Right atrium auricular region (tissue), 2 donors: Measurements from ENCODE around the gene PHF21B. TPM values are rescaled to one million over a fixed set of nuclear protein-coding genes. Genes with fewer than 3 reads are reported as not detected.

Experiments
- DNase-seq: peaks from one replicate; pipeline ENCODE4 v3.0.0-alpha.2; 2019; ENCODE audit warnings: low spot score
- H3K27ac ChIP-seq, 2 donors: fragments of 200-600 bp; sonication (generic); 1 replicate in 1 of 2; 2 replicates in 1 of 2; pipeline ENCODE4 v1.5.1; 2016 to 2019
- H3K27me3 ChIP-seq, 2 donors: fragments of 200-600 bp; sonication (generic); one replicate each; pipeline versions ENCODE4 v1.5.1 to v1.6.0; 2017 to 2019
- H3K36me3 ChIP-seq: fragments of 200-600 bp; sonication (generic); one replicate; pipeline ENCODE4 v1.5.1; 2016
- H3K4me1 ChIP-seq, 2 donors: fragments of 200-600 bp; sonication (generic); one replicate each; pipeline versions ENCODE4 v1.5.1 to v1.6.0; 2017 to 2019
- H3K4me3 ChIP-seq, 2 donors: fragments of 200-600 bp; sonication (generic); 1 replicate in 1 of 2; 2 replicates in 1 of 2; pipeline ENCODE4 v1.5.1; 2017 to 2019; ENCODE audit warnings: mild to moderate bottlenecking in 1 of 2, moderate library complexity in 1 of 2
- H3K9me3 ChIP-seq, 2 donors: fragments of 200-600 bp; sonication (generic); one replicate each; pipeline ENCODE4 v1.5.1; 2019
- CTCF ChIP-seq, 2 donors: fragments of 200-600 bp; sonication (generic); IDR thresholded peaks; one replicate each; pipeline ENCODE4 v1.5.1; 2019; ENCODE audit warnings: antibody characterized with exemption in 2 of 2
- total RNA-seq, 2 donors: library from RNA; depleted of rRNA; stranded (reverse); fragments of >200 nt; gene quantifications; one replicate each; pipeline ENCODE4 v1.1.0, GENCODE V29; 2016

The PHF21B gene
- total RNA-seq, 2 donors from 2014 or later, result 1.4 to 2.2 TPM

GRCh38 chr22:44944883-44945601 lies 64.8 kb downstream of the PHF21B start:
- TF ChIP-seq CTCF (IDR thresholded peaks at IDR 0.05), result no peak
- H3K27me3 ChIP-seq, result no peaks in the 10 kb centered on the region
- no peak for DNase-seq

GRCh38 chr22:44943701-44944324 lies 66.0 kb downstream of the PHF21B start:
- no peak overlapping the region for H3K27ac ChIP-seq
- H3K36me3 ChIP-seq, result no peaks in the 10 kb centered on the region
- no peaks in the 10 kb centered on the region for H3K9me3 ChIP-seq
- no peak for DNase-seq
- no peak overlapping the region for H3K4me3 ChIP-seq
- H3K27me3 ChIP-seq, result no peaks in the 10 kb centered on the region
- H3K4me1 ChIP-seq, result no peaks in the 10 kb centered on the region
- no peak for TF ChIP-seq CTCF (IDR thresholded peaks at IDR 0.05)

More at GRCh38 chr22:44944883-44945601, 64.8 kb downstream of the PHF21B start:
- Histone ChIP-seq H3K36me3 (no peaks in the 10 kb centered on the region), H3K4me1 (no peaks in the 10 kb centered on the region), H3K4me3 (no peak overlapping the region), H3K9me3 (no peaks in the 10 kb centered on the region), H3K27ac (no peak overlapping the region)

GRCh38 chr22:44942979-44943700 lies 66.7 kb downstream of the PHF21B start:
- H3K27ac ChIP-seq, result no peak overlapping the region

GRCh38 chr22:44942056-44942455 lies 67.7 kb downstream of the PHF21B start:
- H3K27me3 ChIP-seq, result no peaks in the 10 kb centered on the region
- no peak overlapping the region for H3K27ac ChIP-seq
- no peaks in the 10 kb centered on the region for H3K4me1 ChIP-seq
- no peak overlapping the region for H3K4me3 ChIP-seq
- no peak for DNase-seq
- H3K36me3 ChIP-seq, result no peaks in the 10 kb centered on the region
- H3K9me3 ChIP-seq, result no peaks in the 10 kb centered on the region
- TF ChIP-seq CTCF (IDR thresholded peaks at IDR 0.05), result no peak

More at GRCh38 chr22:44942979-44943700, 66.7 kb downstream of the PHF21B start:
- no peaks in the 10 kb centered on the region for H3K36me3 ChIP-seq
- no peaks in the 10 kb centered on the region for H3K27me3 ChIP-seq
- no peak overlapping the region for H3K4me3 ChIP-seq
- DNase-seq, result no peak
- TF ChIP-seq CTCF (IDR thresholded peaks at IDR 0.05), result no peak
- no peaks in the 10 kb centered on the region for H3K4me1 ChIP-seq
- no peaks in the 10 kb centered on the region for H3K9me3 ChIP-seq

GRCh38 chr22:44941207-44941606 lies 68.6 kb downstream of the PHF21B start:
- H3K4me3 ChIP-seq, result no peak overlapping the region
- H3K27ac ChIP-seq, result no peak overlapping the region
- no peaks in the 10 kb centered on the region for H3K9me3 ChIP-seq
- TF ChIP-seq CTCF (IDR thresholded peaks at IDR 0.05), result no peak
- no peaks in the 10 kb centered on the region for H3K27me3 ChIP-seq
- no peaks in the 10 kb centered on the region for H3K4me1 ChIP-seq
- no peak for DNase-seq
- no peaks in the 10 kb centered on the region for H3K36me3 ChIP-seq
